ENCODE measurements around the gene SLC22A12. TPM values are rescaled to one million over a fixed set of nuclear protein-coding genes. Genes with fewer than 3 reads are reported as not detected.
A peak's percentile ranks its signal among the peaks of the same experiment; 100 is the strongest.
"Not testable (repeated sequence)": the region's sequence is repeated elsewhere in the genome, so short reads cannot be mapped to it uniquely, and the experiment has no call there.

The SLC22A12 gene
- not detected for total RNA-seq
- long read RNA-seq = 0 reads

DNA sequence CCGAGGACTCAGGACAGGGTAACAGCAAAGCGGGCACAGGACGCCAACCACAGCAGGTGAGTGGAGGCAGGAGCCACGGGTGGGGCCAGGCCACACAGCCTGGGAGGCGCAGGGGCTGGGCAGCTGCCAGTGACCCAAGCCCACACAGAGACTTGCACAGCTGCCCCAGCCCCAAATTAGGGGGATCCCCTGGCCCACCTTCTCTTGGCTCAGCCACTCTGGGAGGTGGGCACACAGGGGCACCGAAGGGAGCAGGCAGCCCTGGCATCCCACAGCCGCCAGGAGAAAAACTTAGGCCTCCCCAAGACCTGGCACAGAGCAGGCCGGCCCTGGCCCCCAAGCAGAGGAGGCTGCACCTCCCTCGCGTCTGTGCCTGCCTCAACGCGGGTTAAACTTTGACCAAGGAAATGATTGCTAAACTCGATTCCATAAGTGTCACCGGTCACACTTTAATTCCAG, at the start of gene SLC22A12:
Gene SLC22A12 (plus strand): TSS at position 458 of the 459 bp plus-strand sequence. CDS start 337 bp downstream, outside the sequence.
- DNase-seq (no peak), ATAC-seq (no peak)
- intact Hi-C loops (cut with micrococcal nuclease) = no loop called here

DNA sequence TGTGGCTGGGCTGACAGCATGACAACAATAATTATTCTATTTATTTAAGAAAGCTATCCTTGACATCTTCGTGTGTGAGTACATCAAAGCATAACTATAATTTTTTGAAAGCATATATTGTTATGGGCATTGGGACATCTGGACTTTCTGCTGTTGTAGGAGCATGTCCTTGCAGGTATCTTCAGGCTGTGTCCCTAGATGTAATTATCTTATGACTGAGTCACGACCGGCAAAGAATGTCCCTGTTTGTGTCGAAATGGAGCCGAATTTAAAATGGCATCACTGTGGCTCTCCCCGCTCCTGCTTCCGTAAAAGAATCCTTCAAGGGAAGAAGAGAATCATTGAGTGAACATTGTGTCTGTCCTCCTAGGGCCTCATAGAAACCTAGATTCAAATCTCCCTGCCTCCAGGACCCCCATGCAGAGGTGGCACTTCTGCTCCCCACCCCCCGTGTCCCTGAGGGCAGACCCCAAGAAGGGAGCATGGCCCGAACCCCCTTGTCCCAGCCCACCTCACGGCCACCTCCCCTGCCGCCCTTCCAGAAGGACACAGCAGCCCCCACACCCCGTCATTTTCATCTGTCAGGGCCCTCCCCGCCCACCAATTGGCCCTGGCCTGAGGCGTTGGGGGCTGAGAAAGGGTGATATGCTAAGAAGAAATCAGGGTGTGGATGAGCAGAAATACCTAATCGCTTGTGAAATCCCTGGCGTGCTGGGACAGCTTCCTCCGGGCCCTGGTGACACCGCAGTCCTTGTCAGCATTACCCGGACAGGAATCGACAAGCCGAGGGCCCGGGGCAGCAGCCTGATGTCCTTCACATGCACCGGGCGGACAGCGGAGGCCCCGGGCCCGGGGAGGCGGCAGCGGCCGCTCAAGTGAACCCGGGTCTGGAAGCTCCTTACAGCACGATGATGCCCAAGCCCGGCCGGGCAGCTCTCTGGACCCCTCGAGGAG, 48.6 kb upstream of the SLC22A12 start:
- DNase-seq (no peak), ATAC-seq (no peak)
- intact Hi-C loops (cut with micrococcal nuclease) = no loop called here

DNA sequence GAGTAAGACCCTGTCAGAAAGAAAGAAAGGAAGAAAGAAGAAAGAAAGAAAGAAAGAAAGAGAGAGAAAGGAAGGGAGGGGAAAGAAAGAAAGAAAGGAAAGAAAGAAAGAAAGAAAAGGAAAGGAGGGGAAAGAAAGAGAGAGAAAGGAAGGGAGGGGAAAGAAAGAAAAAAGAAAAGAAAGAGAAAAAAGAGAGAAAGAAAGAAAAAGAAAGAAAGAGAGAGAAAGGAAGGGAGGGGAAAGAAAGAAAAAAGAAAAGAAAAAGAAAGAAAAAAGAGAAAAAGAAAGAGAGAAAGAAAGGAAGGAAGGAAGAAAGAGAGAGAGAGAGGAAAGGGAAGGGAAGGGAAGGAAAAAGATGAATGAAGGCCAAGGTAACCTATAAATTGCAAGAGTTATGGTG, 47.2 kb upstream of the SLC22A12 start:
- ATAC-seq (no peak), DNase-seq (no peak)
- intact Hi-C loops (cut with micrococcal nuclease) = no loop called here

DNA sequence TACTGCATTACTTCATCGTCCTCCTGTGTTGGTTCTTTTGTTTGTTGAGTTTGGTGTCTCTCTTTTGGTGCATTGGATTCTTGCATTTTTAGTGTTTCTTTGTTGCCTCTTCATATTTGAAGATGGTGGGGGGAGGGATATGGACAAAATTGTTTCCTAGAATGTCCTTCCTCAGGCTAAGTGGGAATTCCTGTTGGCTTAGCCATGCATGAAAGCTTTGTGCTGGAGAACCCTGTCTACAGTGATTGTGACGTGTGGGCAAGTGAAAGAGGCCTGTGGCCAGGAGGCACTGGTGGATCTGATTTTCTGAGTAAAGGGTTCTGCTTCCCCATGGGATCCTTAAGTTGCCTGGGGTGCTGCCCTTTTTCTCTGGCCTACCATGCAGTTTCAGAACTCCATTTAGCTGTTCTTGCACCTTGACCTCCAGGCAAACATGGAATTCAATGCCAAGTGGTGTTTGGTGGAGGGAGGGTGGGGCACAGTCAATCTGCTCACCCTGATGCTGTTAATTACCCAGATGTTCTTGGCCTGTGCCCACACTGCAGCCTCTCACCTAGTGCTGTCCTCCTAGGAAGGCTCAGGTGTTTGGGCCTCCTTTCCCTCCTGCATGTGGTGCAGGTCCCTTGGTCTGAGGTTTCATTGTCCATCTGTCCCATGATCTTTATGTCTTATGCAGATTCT, 46.3 kb upstream of the SLC22A12 start:
- DNase-seq = no peak
- intact Hi-C loops (cut with micrococcal nuclease) = no loop called here
- ATAC-seq = no peak

DNA sequence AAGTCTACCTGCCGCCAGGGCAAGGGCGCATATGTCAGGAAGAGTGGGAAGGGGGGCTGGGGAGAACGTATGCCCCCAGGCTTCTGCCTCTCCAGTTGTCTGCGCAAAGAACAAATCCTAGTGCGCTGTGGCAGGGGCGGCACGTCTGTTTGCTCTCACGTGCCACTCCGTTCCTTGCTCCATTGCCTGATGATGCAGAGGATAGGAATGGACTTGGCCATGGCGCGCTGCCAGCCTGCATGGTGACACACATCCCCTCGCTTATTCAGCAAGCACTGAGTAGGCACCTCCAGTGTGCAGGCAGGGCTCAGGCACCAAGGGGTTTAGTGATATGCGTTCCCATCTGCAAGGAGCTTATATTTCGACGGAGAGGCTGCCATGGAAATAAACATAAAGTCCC, 45.4 kb upstream of the SLC22A12 start:
- intact Hi-C loops (cut with micrococcal nuclease) = no loop called here
- no peak for DNase-seq
- no peak for ATAC-seq

DNA sequence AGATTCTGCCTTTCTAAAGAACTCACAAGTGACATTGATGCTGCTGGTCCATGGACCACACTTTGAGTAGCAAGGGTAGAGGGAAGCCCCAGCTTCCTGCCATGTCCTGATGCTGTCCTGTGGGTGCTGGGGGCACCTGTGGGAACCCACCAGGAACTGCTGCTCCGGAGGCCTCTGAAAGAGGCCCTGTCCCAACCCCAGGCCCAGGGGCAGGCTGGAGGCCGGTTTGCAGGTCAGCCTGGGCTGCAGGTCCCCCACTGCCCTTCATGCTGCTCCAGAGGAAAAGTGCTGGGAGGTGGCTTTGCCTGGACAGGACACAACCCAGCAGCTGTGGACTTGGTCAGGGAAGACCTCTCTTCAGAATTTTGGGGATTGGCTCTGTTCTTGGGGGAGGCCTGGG, 44.8 kb upstream of the SLC22A12 start:
- DNase-seq = peak; percentile 18
- intact Hi-C loops (cut with micrococcal nuclease) = no loop called here
- ATAC-seq = no peak

DNA sequence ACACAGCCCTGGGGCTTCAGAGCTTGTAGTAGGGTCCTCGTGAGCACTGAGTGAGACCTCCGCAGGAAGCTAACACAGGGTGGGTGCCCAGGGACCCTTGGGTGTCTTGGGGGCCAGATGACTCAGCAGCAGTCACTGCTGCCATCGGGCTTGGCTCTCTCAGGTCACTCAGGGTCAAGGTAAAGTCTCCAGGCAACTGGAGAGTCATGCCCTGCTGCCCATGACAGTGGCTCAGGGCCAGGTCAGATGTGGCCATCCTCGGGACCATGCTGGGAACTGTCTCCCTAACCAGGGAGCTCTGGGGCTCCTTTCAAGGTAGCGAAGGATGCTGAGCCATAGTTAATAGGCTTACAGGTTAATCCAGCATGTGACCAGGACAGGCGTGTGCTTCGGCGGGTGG, 44.4 kb upstream of the SLC22A12 start:
- ATAC-seq = no peak
- intact Hi-C loops (cut with micrococcal nuclease) = no loop called here
- peak; percentile 9 for DNase-seq

DNA sequence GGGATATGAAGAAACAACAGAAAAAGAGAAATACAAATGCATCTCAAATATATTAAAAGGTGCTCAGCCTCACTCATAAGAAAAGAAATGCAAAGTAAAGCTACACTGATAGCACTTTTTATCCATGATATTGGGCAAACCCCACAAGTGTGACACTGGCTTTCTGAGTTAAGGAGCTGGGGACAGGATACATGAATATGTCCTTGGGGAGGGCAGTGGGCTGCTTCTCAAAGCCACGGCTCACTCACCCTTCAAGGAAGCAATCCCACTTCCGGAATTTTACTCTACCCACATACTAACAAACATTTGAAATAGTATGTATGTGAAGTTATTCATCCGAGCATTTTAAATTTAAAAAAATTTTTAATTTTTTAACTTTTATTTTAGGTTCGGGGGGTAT, 41.1 kb upstream of the SLC22A12 start:
- DNase-seq (no peak), ATAC-seq (no peak)
- intact Hi-C loops (cut with micrococcal nuclease) = loop anchor here (5.0 kb wide), 1 partner anchor 102 kb away; no protein-coding TSS in a partner anchor

DNA sequence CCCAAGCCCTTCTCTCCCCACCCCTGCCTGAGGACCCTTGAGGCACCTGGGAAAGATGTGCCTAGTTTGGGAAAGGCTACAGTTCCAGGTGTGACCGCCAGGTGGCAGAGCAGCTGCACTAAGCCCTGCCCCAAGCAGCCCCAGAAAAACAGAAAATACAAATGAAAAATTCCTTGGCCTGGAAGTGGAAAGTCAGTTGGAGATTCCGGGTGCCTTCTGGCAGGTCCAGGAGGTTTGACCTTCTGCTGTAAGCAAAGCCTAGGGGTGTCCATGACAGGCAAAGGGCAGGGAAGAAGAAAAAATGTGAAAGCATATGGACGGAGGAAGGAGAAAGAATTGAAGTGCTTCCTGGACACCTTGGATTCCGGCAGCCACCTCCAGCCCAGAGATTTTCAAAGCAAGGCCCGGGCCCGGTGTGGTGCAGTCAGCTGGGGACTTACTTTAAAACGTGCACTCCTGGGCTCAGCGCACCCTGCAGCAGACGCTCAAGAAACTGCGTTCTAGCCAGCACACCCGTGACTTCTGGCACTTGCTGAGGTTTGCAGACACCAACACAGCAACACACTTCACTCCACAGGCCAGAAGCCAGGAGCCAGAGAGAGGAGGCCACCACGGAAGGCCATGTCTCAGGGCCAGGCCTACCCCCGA, 37.3 kb upstream of the SLC22A12 start:
- ATAC-seq (peak; percentile 75), DNase-seq (peak; percentile 78)
- intact Hi-C loops (cut with micrococcal nuclease) = loop anchor here (5.0 kb wide), 1 partner anchor 99 kb away; no protein-coding TSS in a partner anchor

DNA sequence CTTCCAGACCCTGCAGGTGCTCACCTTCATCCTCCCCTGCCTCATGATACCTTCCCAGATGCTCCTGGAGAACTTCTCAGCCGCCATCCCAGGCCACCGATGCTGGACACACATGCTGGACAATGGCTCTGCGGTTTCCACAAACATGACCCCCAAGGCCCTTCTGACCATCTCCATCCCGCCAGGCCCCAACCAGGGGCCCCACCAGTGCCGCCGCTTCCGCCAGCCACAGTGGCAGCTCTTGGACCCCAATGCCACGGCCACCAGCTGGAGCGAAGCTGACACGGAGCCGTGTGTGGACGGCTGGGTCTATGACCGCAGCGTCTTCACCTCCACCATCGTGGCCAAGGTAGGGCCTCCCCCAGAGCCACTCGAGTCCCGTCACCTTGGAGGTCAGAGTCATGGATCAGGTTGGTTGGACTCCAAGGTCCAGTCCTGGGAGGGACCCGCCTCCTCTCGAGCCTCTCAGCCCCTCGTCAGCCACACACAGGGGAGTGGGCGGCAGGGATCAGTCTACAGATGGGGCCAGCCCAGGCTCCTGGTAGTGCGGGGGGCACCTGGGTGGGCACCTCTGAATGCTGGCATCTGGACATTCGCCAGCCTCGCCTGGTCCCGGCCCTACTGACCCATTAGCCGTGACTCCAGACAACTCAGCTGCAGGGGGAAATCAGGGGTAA, 34.8 kb upstream of the SLC22A12 start:
- intact Hi-C loops (cut with micrococcal nuclease) = no loop called here
- no peak for ATAC-seq
- no peak for DNase-seq

DNA sequence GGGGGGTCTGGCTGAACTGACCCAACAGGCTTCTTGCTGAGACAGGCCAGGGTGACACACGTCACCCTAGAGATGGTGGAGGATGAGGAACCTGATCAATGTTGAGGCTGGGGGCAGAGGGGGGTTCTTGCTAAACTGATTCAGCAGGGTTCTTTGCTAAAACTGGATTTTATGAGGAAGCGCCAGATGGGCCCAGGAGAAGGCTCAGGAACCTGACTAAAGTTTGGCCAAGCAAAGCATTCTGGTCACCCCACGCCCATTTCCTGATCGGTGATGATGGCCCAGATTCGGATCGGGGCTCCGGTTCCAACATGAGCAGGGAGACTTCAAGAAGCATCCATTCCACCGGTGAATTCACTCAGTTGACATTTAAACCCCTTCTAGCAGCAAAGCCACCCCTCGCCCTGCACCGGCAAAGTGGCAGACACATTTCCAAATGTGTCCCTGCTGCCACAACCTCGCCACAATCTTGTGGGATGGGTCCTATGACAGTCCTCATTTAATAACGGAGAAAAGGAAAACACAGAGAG, 34.2 kb upstream of the SLC22A12 start:
- ATAC-seq (no peak), DNase-seq (no peak)
- intact Hi-C loops (cut with micrococcal nuclease) = no loop called here

DNA sequence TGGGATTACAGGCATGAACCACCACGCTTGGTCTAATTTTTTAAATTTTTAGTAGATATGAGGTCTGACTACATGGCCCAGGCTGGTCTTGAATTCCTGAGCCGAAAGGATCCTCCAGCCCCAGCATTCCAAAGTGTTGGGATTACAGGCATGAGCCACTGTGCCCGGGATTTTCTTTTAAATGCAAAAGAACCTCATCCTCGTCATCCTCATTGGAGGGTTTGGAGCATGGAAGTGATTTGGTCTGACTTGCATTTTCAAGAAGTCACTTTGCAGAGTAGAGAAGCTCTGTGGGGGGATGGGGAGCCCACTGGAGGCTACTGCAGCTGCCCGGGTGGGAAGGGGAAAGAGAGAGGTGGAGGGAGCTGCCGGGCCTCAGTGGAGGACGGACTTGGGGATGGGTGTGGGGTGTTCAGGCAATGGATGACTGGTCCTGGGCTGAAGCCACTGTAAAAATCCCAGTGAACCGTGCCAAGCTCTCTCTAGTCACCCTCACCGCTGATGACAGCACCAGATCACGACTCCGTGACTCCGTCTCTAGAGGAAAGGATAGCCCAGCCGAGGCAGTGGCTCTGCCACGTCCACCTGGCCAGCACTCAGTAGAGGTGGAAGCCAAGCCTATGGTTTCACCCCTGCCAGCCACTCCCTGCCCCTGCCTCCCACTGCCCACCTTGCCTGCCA, 32.8 kb upstream of the SLC22A12 start:
- intact Hi-C loops (cut with micrococcal nuclease) = no loop called here
- DNase-seq = no peak
- ATAC-seq = no peak

DNA sequence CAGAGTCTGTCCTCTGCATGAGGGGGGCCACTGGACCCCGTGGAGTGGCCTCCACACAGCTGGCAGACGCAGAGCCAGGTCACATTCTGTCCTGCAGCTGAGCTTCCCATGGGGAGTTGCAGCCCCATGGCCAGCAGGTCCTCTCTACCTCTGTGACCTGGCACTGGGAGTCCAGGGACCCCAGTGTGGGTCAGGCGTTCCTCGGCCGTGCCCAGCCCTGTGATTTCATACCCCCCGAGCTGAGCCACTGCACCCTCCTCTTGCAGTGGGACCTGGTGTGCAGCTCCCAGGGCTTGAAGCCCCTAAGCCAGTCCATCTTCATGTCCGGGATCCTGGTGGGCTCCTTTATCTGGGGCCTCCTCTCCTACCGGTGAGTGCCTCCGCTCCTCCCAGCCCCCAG, 32.2 kb upstream of the SLC22A12 start:
- ATAC-seq = no peak
- DNase-seq = no peak
- intact Hi-C loops (cut with micrococcal nuclease) = no loop called here

DNA sequence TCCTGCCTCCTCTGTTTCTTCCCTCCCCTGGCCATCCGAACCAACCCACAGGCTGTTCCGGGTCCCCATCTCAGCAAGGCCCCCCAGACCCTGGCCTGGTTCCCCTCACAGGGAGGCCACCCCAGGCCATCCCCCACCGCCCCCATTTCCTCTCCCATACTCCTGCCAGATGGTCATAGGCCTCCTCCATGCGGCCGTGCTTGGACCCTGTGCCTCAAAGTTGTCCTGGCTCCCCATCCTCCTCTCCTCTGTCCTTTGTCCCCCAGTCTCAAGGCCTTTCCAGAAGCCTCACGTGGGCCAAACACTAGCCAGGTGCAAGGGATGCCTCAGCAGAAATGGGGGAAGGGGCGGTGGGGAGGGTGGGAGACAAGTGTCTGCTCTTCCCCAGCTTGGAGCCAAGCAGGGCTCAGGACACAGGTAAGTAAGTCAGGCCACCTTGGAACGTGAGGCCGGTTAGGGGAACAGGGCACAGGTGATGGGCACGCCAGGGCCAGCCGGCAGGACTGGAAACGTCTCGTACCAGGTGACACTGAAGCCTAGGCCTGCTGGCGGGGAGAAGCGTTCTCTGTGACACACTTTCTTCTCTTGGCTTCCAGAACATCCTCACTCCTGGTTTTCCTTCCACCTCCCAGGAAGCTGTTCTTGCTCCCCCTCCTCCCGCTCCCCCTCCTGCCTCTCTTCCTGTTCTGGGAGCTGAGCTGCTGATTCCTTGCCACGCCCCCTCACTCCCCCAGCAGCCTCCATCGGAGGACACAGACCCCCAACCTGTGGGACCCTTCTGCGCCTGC, 31.5 kb upstream of the SLC22A12 start:
- intact Hi-C loops (cut with micrococcal nuclease) = no loop called here
- no peak for ATAC-seq
- DNase-seq = no peak

DNA sequence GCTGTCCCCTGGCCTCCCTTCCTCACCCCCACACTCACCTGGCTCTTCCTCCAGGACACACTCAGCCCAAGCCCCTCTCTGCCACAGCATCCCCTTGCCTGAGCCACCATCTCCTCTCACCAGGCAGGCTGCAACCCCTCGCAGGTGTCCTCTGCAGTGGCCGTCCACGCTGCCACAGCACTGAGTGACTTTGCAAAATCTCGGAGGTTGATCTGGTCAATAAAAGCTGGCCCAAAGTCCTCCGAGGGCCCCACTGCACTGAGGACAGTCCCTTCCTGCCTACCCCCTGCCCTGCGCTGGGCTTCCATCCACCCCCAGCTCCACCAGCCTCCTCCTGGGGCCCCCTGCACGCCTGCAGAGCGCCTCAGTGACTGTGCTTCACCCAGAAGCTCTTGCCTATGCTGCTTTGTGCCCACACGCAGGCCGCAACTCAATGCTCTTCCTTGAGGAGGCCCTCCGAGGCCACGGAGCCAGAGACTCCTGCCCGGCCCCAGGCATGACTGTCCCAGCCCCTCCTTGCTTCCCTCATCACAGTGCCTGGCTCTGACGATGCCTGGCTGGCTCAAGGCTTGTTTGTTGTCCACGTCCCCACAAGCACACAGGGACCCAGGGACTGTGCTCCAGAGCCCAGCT, 30.8 kb upstream of the SLC22A12 start:
- ATAC-seq = no peak
- intact Hi-C loops (cut with micrococcal nuclease) = no loop called here

DNA sequence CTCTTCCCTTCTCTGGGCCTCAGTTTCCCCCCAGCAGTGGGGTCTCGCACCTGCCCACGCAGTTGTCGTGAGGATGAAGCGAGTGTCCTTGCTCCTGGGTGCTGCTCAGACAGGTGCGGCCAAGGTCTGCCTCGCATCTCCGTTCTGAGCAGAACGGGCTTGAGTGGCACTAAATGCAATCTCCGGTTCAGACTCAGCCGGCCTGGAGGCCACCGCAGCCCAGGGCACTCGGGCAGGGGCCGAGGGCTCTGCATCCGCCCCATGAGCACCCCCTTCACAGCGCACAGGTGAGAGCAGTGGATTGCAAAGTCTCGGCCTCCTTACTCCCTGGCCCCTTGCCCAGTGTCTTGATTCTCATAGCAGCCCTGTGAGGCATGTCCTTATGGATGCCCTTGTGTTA, 30.1 kb upstream of the SLC22A12 start:
- no peak for ATAC-seq
- intact Hi-C loops (cut with micrococcal nuclease) = no loop called here
- DNase-seq = peak; percentile 13

More for the DNA sequence above, 30.8 kb upstream of the SLC22A12 start:
- peak; percentile 16 for DNase-seq

DNA sequence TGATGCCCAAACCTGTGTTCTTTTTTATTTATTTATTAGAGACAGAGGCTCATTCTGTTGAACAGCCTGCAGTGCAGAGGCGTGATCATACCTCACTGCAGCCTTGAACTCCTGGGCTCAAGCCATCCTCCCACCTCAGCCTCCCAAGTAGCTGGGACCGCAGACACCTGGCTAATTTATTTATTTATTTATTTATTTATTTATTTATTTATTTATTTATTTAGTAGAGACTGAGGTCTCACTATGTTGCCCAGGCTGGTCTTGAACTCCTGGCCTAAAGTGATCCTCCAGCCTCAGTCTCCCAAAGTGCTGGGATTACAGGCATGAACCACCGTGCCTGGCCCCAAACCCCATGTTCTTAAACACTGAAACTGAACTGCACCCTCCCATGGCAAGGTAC, 29.6 kb upstream of the SLC22A12 start:
- DNase-seq; ATAC-seq; intact Hi-C loops (cut with micrococcal nuclease): not testable (repeated sequence)

Data from left ventricle myocardium superior (tissue), 1 donor.